HG02938 (cell line): ENCODE measurements around the gene VPS4B.
"Not testable (repeated sequence)": the region's sequence is repeated elsewhere in the genome, so short reads cannot be mapped to it uniquely, and the experiment has no call there.

Experiments
- ATAC-seq: cut with Tn5 transposase; IDR thresholded peaks from one replicate; pipeline ENCODE4 v1.9.1; 2021; ENCODE audit warnings: mild to moderate bottlenecking, moderate library complexity; ENCODE audit not compliant: unreplicated experiment

VPS4B gene

GRCh38 chr18:63373161-63373560 lies 49.1 kb downstream of the VPS4B start:
- ATAC-seq, result no peak

- no peak for ATAC-seq
These were observed 53.7 kb downstream of the VPS4B start for GRCh38 chr18:63368611-63369010.

- peak; percentile 87 for ATAC-seq
These were observed 55.0 kb downstream of the VPS4B start, which contains the start of gene KDSR for GRCh38 chr18:63367053-63367953. KDSR (minus strand) TSS chr18:63367206; CDS start chr18:63367118, 88 bp downstream.

- ATAC-seq, result peak; percentile 31
These were observed 55.8 kb downstream of the VPS4B start for GRCh38 chr18:63366213-63367052.

GRCh38 chr18:63365876-63366212 lies 56.4 kb downstream of the VPS4B start:
- ATAC-seq, result no peak

GRCh38 chr18:63363951-63364350 lies 58.3 kb downstream of the VPS4B start:
- ATAC-seq, result no peak

- not testable (repeated sequence) for ATAC-seq
These were observed 58.9 kb downstream of the VPS4B start for GRCh38 chr18:63363420-63363819.

- no peak for ATAC-seq
These were observed 65.9 kb downstream of the VPS4B start for GRCh38 chr18:63356272-63356896.

GRCh38 chr18:63350230-63350629 lies 72.0 kb downstream of the VPS4B start:
- no peak for ATAC-seq

- no peak for ATAC-seq
These were observed 73.7 kb downstream of the VPS4B start for GRCh38 chr18:63348508-63349136.

- no peak for ATAC-seq
These were observed 75.6 kb downstream of the VPS4B start for GRCh38 chr18:63346480-63347183.

GRCh38 chr18:63346031-63346430 lies 76.2 kb downstream of the VPS4B start:
- ATAC-seq, result no peak

- no peak for ATAC-seq
These were observed 77.4 kb downstream of the VPS4B start for GRCh38 chr18:63344918-63345317.

GRCh38 chr18:63344263-63344662 lies 78.0 kb downstream of the VPS4B start:
- no peak for ATAC-seq

GRCh38 chr18:63342206-63342605 lies 80.1 kb downstream of the VPS4B start:
- ATAC-seq, result peak; percentile 63

- ATAC-seq, result no peak
These were observed 82.3 kb downstream of the VPS4B start for GRCh38 chr18:63339920-63340484.
